Measurements from ENCODE around the gene FAM168A.
A peak's percentile ranks its signal among the peaks of the same experiment; 100 is the strongest.

Gene FAM168A

GRCh38 chr11:73405146-73405510 is 192.8 kb downstream of the FAM168A start:
- no peak overlapping the region for H3K4me2 ChIP-seq (ENCODE audit: low read length)
- H3K4me1 ChIP-seq (ENCODE audit: low read length), result peaks cover 6% of the 10 kb centered on the region
- H3K79me2 ChIP-seq (ENCODE audit: low read length), result no peaks in the 10 kb centered on the region
- no peaks in the 10 kb centered on the region for H3K27me3 ChIP-seq (ENCODE audit: low read depth, low read length)
- no peak overlapping the region for H3K9ac ChIP-seq (ENCODE audit: low read length)
- TF ChIP-seq EZH2phosphoT487 (IDR thresholded peaks at IDR 0.05; ENCODE audit: low read depth), result no peak
- TF ChIP-seq CTCF (IDR thresholded peaks at IDR 0.05; ENCODE audit: low read depth, low read length), result no peak
- H3K36me3 ChIP-seq (replicated peaks; ENCODE audit: low read depth, low read length), result peaks cover 24% of the 10 kb centered on the region
- H3K9me3 ChIP-seq (ENCODE audit: insufficient read depth, low read length), result no peaks in the 10 kb centered on the region
- H3K4me3 ChIP-seq (ENCODE audit: low read length), result no peak overlapping the region
- no peak overlapping the region for H3K27ac ChIP-seq (ENCODE audit: low read length)
- no peak overlapping the region for H2AFZ ChIP-seq (ENCODE audit: low read depth, low read length)
- no peaks in the 10 kb centered on the region for H4K20me1 ChIP-seq (ENCODE audit: insufficient read depth, low read length)

GRCh38 chr11:73404506-73405145 is 193.3 kb downstream of the FAM168A start:
- no peak overlapping the region for H3K27ac ChIP-seq (ENCODE audit: low read length)
- no peaks in the 10 kb centered on the region for H4K20me1 ChIP-seq (ENCODE audit: insufficient read depth, low read length)
- no peak overlapping the region for H3K9ac ChIP-seq (ENCODE audit: low read length)

GRCh38 chr11:73404048-73404447 is 193.9 kb downstream of the FAM168A start:
- no peaks in the 10 kb centered on the region for H3K9me3 ChIP-seq (ENCODE audit: insufficient read depth, low read length)
- H2AFZ ChIP-seq (ENCODE audit: low read depth, low read length), result no peak overlapping the region
- TF ChIP-seq EZH2phosphoT487 (IDR thresholded peaks at IDR 0.05; ENCODE audit: low read depth), result no peak
- 0 out of 2 replicates have a peak, but pooled peaks have one; percentile 7 for TF ChIP-seq CTCF (IDR thresholded peaks at IDR 0.05; ENCODE audit: low read depth, low read length)
- H3K4me1 ChIP-seq (ENCODE audit: low read length), result peaks cover 6% of the 10 kb centered on the region
- no peaks in the 10 kb centered on the region for H3K79me2 ChIP-seq (ENCODE audit: low read length)
- H3K27ac ChIP-seq (ENCODE audit: low read length), result no peak overlapping the region
- H3K4me3 ChIP-seq (ENCODE audit: low read length), result no peak overlapping the region
- no peak overlapping the region for H3K9ac ChIP-seq (ENCODE audit: low read length)
- no peak overlapping the region for H3K4me2 ChIP-seq (ENCODE audit: low read length)
- no peaks in the 10 kb centered on the region for H4K20me1 ChIP-seq (ENCODE audit: insufficient read depth, low read length)
- H3K36me3 ChIP-seq (replicated peaks; ENCODE audit: low read depth, low read length), result peaks cover 17% of the 10 kb centered on the region
- no peaks in the 10 kb centered on the region for H3K27me3 ChIP-seq (ENCODE audit: low read depth, low read length)

More at GRCh38 chr11:73404506-73405145, 193.3 kb downstream of the FAM168A start:
- Histone ChIP-seq H3K4me2 (ENCODE audit: low read length) (no peak overlapping the region), H2AFZ (ENCODE audit: low read depth, low read length) (no peak overlapping the region), H3K4me3 (ENCODE audit: low read length) (no peak overlapping the region), H3K9me3 (ENCODE audit: insufficient read depth, low read length) (no peaks in the 10 kb centered on the region), H3K27me3 (ENCODE audit: low read depth, low read length) (no peaks in the 10 kb centered on the region), H3K4me1 (ENCODE audit: low read length) (peaks cover 6% of the 10 kb centered on the region), H3K79me2 (ENCODE audit: low read length) (no peaks in the 10 kb centered on the region), H3K36me3 (replicated peaks; ENCODE audit: low read depth, low read length) (peaks cover 23% of the 10 kb centered on the region)
- no peak for TF ChIP-seq CTCF (IDR thresholded peaks at IDR 0.05; ENCODE audit: low read depth, low read length)
- TF ChIP-seq EZH2phosphoT487 (IDR thresholded peaks at IDR 0.05; ENCODE audit: low read depth), result no peak

GRCh38 chr11:73403541-73403940 is 194.4 kb downstream of the FAM168A start:
- Histone ChIP-seq H3K9me3 (ENCODE audit: insufficient read depth, low read length) (no peaks in the 10 kb centered on the region), H2AFZ (ENCODE audit: low read depth, low read length) (no peak overlapping the region), H4K20me1 (ENCODE audit: insufficient read depth, low read length) (no peaks in the 10 kb centered on the region), H3K4me3 (ENCODE audit: low read length) (no peak overlapping the region), H3K27ac (ENCODE audit: low read length) (no peak overlapping the region), H3K9ac (ENCODE audit: low read length) (no peak overlapping the region), H3K4me2 (ENCODE audit: low read length) (no peak overlapping the region), H3K36me3 (replicated peaks; ENCODE audit: low read depth, low read length) (peaks cover 17% of the 10 kb centered on the region), H3K4me1 (ENCODE audit: low read length) (peaks cover 6% of the 10 kb centered on the region), H3K27me3 (ENCODE audit: low read depth, low read length) (no peaks in the 10 kb centered on the region), H3K79me2 (ENCODE audit: low read length) (no peaks in the 10 kb centered on the region)
- TF ChIP-seq CTCF (IDR thresholded peaks at IDR 0.05; ENCODE audit: low read depth, low read length) (no peak), EZH2phosphoT487 (IDR thresholded peaks at IDR 0.05; ENCODE audit: low read depth) (no peak)

Data from OCI-LY3 (cell line).